PC-9 (cell line): Measurements from ENCODE around the gene TMTC4. TPM values are rescaled to one million over a fixed set of nuclear protein-coding genes. Genes with fewer than 3 reads are reported as not detected.

Experiments
- BruUV-seq: library from RNA; stranded (reverse); fragments of 400-500 nt; replicated peaks from 2 replicates; lab custom pipeline; 2021; lab: Mats Ljungman, UMichigan
- CTCF ChIA-PET: fragments of 300-600 bp; sonication (Branson Sonifier 250); formaldehyde crosslinking; loops from one replicate; lab custom pipeline; 2022; ENCODE audit warnings: antibody characterized with exemption; lab: Charles Lee
- POLR2A ChIA-PET: fragments of 300-600 bp; sonication (Branson Sonifier 250); formaldehyde crosslinking; loops from one replicate; lab custom pipeline; 2022; ENCODE audit warnings: antibody characterized with exemption; ENCODE audit not compliant: unreplicated experiment; lab: Charles Lee
- DNase-seq, 2 experiments: peaks; one replicate each; pipeline versions ENCODE4 v3.0.0 to v3.0.0-alpha.2; 2015 to 2022; ENCODE audit warnings: mixed read lengths in 1 of 2
- H2AFZ ChIP-seq: fragments of 200-600 bp; sonication (generic); 2 replicates; pipeline ENCODE4 v1.8.1; 2017; ENCODE audit warnings: antibody characterized with exemption
- H3F3A ChIP-seq: fragments of 200-600 bp; sonication (generic); 2 replicates; pipeline ENCODE4 v1.8.1; 2017; ENCODE audit warnings: antibody characterized with exemption, mild to moderate bottlenecking, low read depth; ENCODE audit not compliant: insufficient read depth
- H3K27ac ChIP-seq: fragments of 200-600 bp; sonication (generic); 2 replicates; pipeline ENCODE4 v1.6.1; 2016; ENCODE audit warnings: mixed run types
- H3K27me3 ChIP-seq: fragments of 200-600 bp; sonication (generic); 2 replicates; pipeline ENCODE4 v1.6.1; 2016; ENCODE audit warnings: low read depth, mixed run types; ENCODE audit not compliant: insufficient read depth
- H3K36me3 ChIP-seq: fragments of 200-600 bp; sonication (generic); 2 replicates; pipeline ENCODE4 v1.6.1; 2016; ENCODE audit warnings: low read depth, mixed run types
- H3K4me1 ChIP-seq: fragments of 200-600 bp; sonication (generic); replicated peaks from 2 replicates; pipeline ENCODE4 v1.6.1; 2016; ENCODE audit warnings: mixed run types; ENCODE audit not compliant: insufficient read depth
- H3K4me2 ChIP-seq: fragments of 200-600 bp; sonication (generic); 2 replicates; pipeline ENCODE4 v1.6.1; 2017; ENCODE audit warnings: mixed run types
- H3K4me3 ChIP-seq: fragments of 200-600 bp; sonication (generic); 2 replicates; pipeline ENCODE4 v1.6.1; 2016; ENCODE audit warnings: mixed run types
- H3K79me2 ChIP-seq: fragments of 200-600 bp; sonication (generic); 2 replicates; pipeline ENCODE4 v1.6.1; 2017; ENCODE audit warnings: low read depth, mixed run types
- H3K9me2 ChIP-seq: fragments of 200-600 bp; sonication (generic); 2 replicates; pipeline ENCODE4 v1.8.1; 2017; ENCODE audit warnings: mild to moderate bottlenecking; ENCODE audit not compliant: insufficient read depth
- H3K9me3 ChIP-seq: fragments of 200-600 bp; sonication (generic); 2 replicates; pipeline ENCODE4 v1.8.1; 2016; ENCODE audit warnings: low read depth; ENCODE audit not compliant: insufficient read depth
- H4K20me1 ChIP-seq: fragments of 200-600 bp; sonication (generic); 2 replicates; pipeline ENCODE4 v1.8.1; 2017; ENCODE audit not compliant: insufficient read depth
- CTCF ChIP-seq: fragments of 200-600 bp; sonication (generic); conservative IDR thresholded peaks from 2 replicates; pipeline ENCODE4 v1.6.1; 2017; ENCODE audit warnings: mixed run types, antibody characterized with exemption, mild to moderate bottlenecking, moderate library complexity
- EZH2 ChIP-seq: fragments of 200-600 bp; sonication (generic); IDR thresholded peaks from 2 replicates; pipeline ENCODE4 v1.8.0; 2017; ENCODE audit warnings: antibody characterized with exemption, low read depth
- intact Hi-C: fragments of 100-400 bp; cut with micrococcal nuclease; formaldehyde crosslinking; loops from one replicate; pipeline ENCODE4 v1.10.0; 2022; ENCODE audit not compliant: unreplicated experiment
- total RNA-seq: library from RNA; stranded (reverse); gene quantifications from 2 replicates; pipeline ENCODE4 v1.2.3, GENCODE V29; 2021

TMTC4 gene
- total RNA-seq, 1 experiment from 2014 or later, result 16.2 TPM

GRCh38 chr13:100644371-100644770, 30.2 kb downstream of the TMTC4 start:
- H3F3A ChIP-seq, result no peaks in the 10 kb centered on the region
- no peaks in the 10 kb centered on the region for H3K9me3 ChIP-seq
- H3K27ac ChIP-seq, result no peak overlapping the region
- no peak for TF ChIP-seq EZH2
- no peak for TF ChIP-seq CTCF
- no peak overlapping the region for H3K4me2 ChIP-seq
- DNase-seq, result no peak
- intact Hi-C loops, result no loop called here
- POLR2A ChIA-PET, result interaction anchor here (0.5 kb wide), 1 partner anchor 13 kb away, joined by 4 read pairs; no protein-coding TSS in a partner anchor
- no TSS peak for BruUV-seq
- H3K27me3 ChIP-seq, result no peaks in the 10 kb centered on the region
- no peaks in the 10 kb centered on the region for H3K36me3 ChIP-seq
- H4K20me1 ChIP-seq, result no peaks in the 10 kb centered on the region
- H3K9me2 ChIP-seq, result no peaks in the 10 kb centered on the region
- no peaks in the 10 kb centered on the region for H3K79me2 ChIP-seq
- H3K4me1 ChIP-seq, result no peaks in the 10 kb centered on the region
- CTCF ChIA-PET, result no interaction called here
- no peak overlapping the region for H3K4me3 ChIP-seq
- H2AFZ ChIP-seq, result no peak overlapping the region

GRCh38 chr13:100637796-100638195, 36.8 kb downstream of the TMTC4 start:
- Histone ChIP-seq H3K4me1 (no peaks in the 10 kb centered on the region), H3K4me3 (no peak overlapping the region), H3K9me3 (no peaks in the 10 kb centered on the region), H4K20me1 (no peaks in the 10 kb centered on the region), H3K36me3 (0 out of 2 replicates have a peak, but pooled peaks cover 4% of the 10 kb centered on the region), H3K9me2 (no peaks in the 10 kb centered on the region), H3K27me3 (no peaks in the 10 kb centered on the region), H3F3A (no peaks in the 10 kb centered on the region), H3K79me2 (no peaks in the 10 kb centered on the region), H3K4me2 (no peak overlapping the region), H2AFZ (no peak overlapping the region), H3K27ac (no peak overlapping the region)
- intact Hi-C loops, result no loop called here
- no peak for DNase-seq
- POLR2A ChIA-PET, result no interaction called here
- CTCF ChIA-PET, result no interaction called here
- TF ChIP-seq CTCF, result no peak
- TF ChIP-seq EZH2, result no peak
- no TSS peak for BruUV-seq

- Histone ChIP-seq H3K4me1 (no peaks in the 10 kb centered on the region), H3K9me2 (no peaks in the 10 kb centered on the region), H3K36me3 (0 out of 2 replicates have a peak, but pooled peaks cover 4% of the 10 kb centered on the region), H3K27ac (no peak overlapping the region), H3K9me3 (no peaks in the 10 kb centered on the region), H2AFZ (no peak overlapping the region), H3K79me2 (no peaks in the 10 kb centered on the region), H3F3A (no peaks in the 10 kb centered on the region), H4K20me1 (no peaks in the 10 kb centered on the region), H3K4me2 (no peak overlapping the region), H3K27me3 (no peaks in the 10 kb centered on the region), H3K4me3 (no peak overlapping the region)
- TF ChIP-seq EZH2 (no peak), CTCF (no peak)
- ChIA-PET CTCF (no interaction called here), POLR2A (no interaction called here)
- BruUV-seq, result no TSS peak
- DNase-seq, result no peak
- intact Hi-C loops, result no loop called here
These were observed 37.2 kb downstream of the TMTC4 start for GRCh38 chr13:100637380-100637779.
